Measurements from ENCODE around the gene VEGFB.

- TF ChIP-seq CTCF (IDR thresholded peaks at IDR 0.05) (no peak), TCF7L2 (IDR thresholded peaks at IDR 0.05; ENCODE audit: low read depth, low read length) (no peak), POLR2AphosphoS5 (IDR thresholded peaks at IDR 0.05; ENCODE audit: low read depth, low read length) (no peak), REST (IDR thresholded peaks at IDR 0.05; ENCODE audit: insufficient read depth in 1 of 2, low read depth in 2 of 2, low read length in 1 of 2) (no peak)
These were observed 14.2 kb downstream of the VEGFB start for GRCh38 chr11:64248578-64248977.

Measured in Panc1 (cell line).